HEK293 (cell line): Measurements from ENCODE around the gene GOLGA8S.

ENCODE experiments used
- CTCF ChIA-PET: fragments of 350-600 bp; formaldehyde crosslinking; extraction: SDS; loops from one replicate; lab custom pipeline; 2021; ENCODE audit warnings: antibody characterized with exemption; lab: Yijun Ruan, JAX
- POLR2A ChIA-PET: fragments of 300-600 bp; formaldehyde crosslinking; extraction: SDS; loops from one replicate; lab custom pipeline; 2020; ENCODE audit warnings: antibody characterized with exemption, inconsistent platforms; lab: Yijun Ruan, JAX
- H3K27ac ChIP-seq: fragments of 200-500 bp; sonication (Bioruptor generic); 2 replicates; pipeline ENCODE4 v1.5.1; 2014; ENCODE audit warnings: low read depth, low read length, control low read depth, inconsistent platforms; ENCODE audit errors: extremely low read depth
- H3K36me3 ChIP-seq, 2 experiments: fragments of 200-500 bp in 1 of 2; sonication (Bioruptor generic) in 1 of 2; 1 replicate in 1 of 2; 2 replicates in 1 of 2; pipeline ENCODE4 v1.5.1; 2014 to 2017; ENCODE audit warnings: inconsistent platforms in 2 of 2, low read length in 2 of 2; ENCODE audit not compliant: control insufficient read depth in 2 of 2, insufficient read depth in 1 of 2
- H3K4me1 ChIP-seq: fragments of 200-500 bp; sonication (Bioruptor generic); 2 replicates; pipeline ENCODE4 v1.5.1; 2014; ENCODE audit warnings: mild to moderate bottlenecking, low read length, inconsistent platforms; ENCODE audit not compliant: control insufficient read depth, insufficient read depth
- H3K4me3 ChIP-seq: 2 replicates; pipeline ENCODE4 v1.5.1; 2011; ENCODE audit warnings: low read depth, mild to moderate bottlenecking, control low read depth, low read length, moderate library complexity
- H3K9me3 ChIP-seq: fragments of 200-500 bp; sonication (Bioruptor generic); 2 replicates; pipeline ENCODE4 v1.5.1; 2014; ENCODE audit warnings: low read depth, low read length, inconsistent platforms; ENCODE audit not compliant: control insufficient read depth, insufficient read depth
- GLI4 ChIP-seq: fragments of 450-650 bp; formaldehyde crosslinking; IDR thresholded peaks from 2 replicates; pipeline ENCODE4 v1.5.1; 2016; ENCODE audit warnings: missing biosample characterization, missing genetic modification characterization
- KLF9 ChIP-seq: fragments of 450-650 bp; formaldehyde crosslinking; IDR thresholded peaks from 2 replicates; pipeline ENCODE4 v1.5.1; 2016; ENCODE audit warnings: missing biosample characterization, missing genetic modification characterization, low read depth
- OSR2 ChIP-seq: fragments of 450-650 bp; formaldehyde crosslinking; IDR thresholded peaks from 2 replicates; pipeline ENCODE4 v1.5.1; 2016; ENCODE audit warnings: missing biosample characterization, missing genetic modification characterization
- WT1 ChIP-seq: fragments of 450-650 bp; formaldehyde crosslinking; IDR thresholded peaks from 2 replicates; pipeline ENCODE4 v1.5.1; 2016; ENCODE audit warnings: missing biosample characterization, missing genetic modification characterization
- YY1 ChIP-seq: fragments of 450-650 bp; formaldehyde crosslinking; IDR thresholded peaks from 2 replicates; pipeline ENCODE4 v1.5.1; 2018; ENCODE audit warnings: missing biosample characterization, missing genetic modification characterization
- ZBTB20 ChIP-seq: fragments of 450-650 bp; formaldehyde crosslinking; IDR thresholded peaks from 2 replicates; pipeline ENCODE4 v1.5.1; 2016; ENCODE audit warnings: missing biosample characterization, missing genetic modification characterization
- ZBTB21 ChIP-seq: fragments of 450-650 bp; formaldehyde crosslinking; IDR thresholded peaks from 2 replicates; pipeline ENCODE4 v1.5.1; 2017; ENCODE audit warnings: missing biosample characterization, missing genetic modification characterization
- ZBTB48 ChIP-seq: fragments of 450-650 bp; formaldehyde crosslinking; IDR thresholded peaks from 2 replicates; pipeline ENCODE4 v1.5.1; 2016; ENCODE audit warnings: missing biosample characterization, missing genetic modification characterization
- ZNF184 ChIP-seq: fragments of 450-650 bp; IDR thresholded peaks from 2 replicates; pipeline ENCODE4 v1.5.1; 2018; ENCODE audit warnings: missing biosample characterization, mild to moderate bottlenecking, missing genetic modification characterization
- ZNF529 ChIP-seq: fragments of 450-650 bp; formaldehyde crosslinking; IDR thresholded peaks from 2 replicates; pipeline ENCODE4 v1.5.1; 2017; ENCODE audit warnings: missing genetic modification characterization, missing biosample characterization; ENCODE audit not compliant: insufficient replicate concordance
- ZNF530 ChIP-seq: fragments of 450-650 bp; formaldehyde crosslinking; IDR thresholded peaks from 2 replicates; pipeline ENCODE4 v1.5.1; 2016; ENCODE audit warnings: low read depth, missing biosample characterization, missing genetic modification characterization
- ZNF623 ChIP-seq: fragments of 450-650 bp; formaldehyde crosslinking; IDR thresholded peaks from 2 replicates; pipeline ENCODE4 v1.5.1; 2016; ENCODE audit warnings: missing biosample characterization, missing genetic modification characterization
- ZNF664 ChIP-seq: fragments of 450-650 bp; formaldehyde crosslinking; IDR thresholded peaks from 2 replicates; pipeline ENCODE4 v1.5.1; 2016; ENCODE audit warnings: missing biosample characterization, missing genetic modification characterization
- ZNF707 ChIP-seq: fragments of 450-650 bp; formaldehyde crosslinking; IDR thresholded peaks from 2 replicates; pipeline ENCODE4 v1.5.1; 2016; ENCODE audit warnings: missing biosample characterization, missing genetic modification characterization
- ZNF777 ChIP-seq: fragments of 450-650 bp; formaldehyde crosslinking; IDR thresholded peaks from 2 replicates; pipeline ENCODE4 v1.5.1; 2017; ENCODE audit warnings: missing biosample characterization, missing genetic modification characterization, borderline replicate concordance
- TF ChIP-seq, protein P1 (sequence below): fragments of 450-650 bp; IDR thresholded peaks from 2 replicates; pipeline ENCODE4 v1.5.1; 2018; ENCODE audit warnings: missing biosample characterization, mild to moderate bottlenecking, missing genetic modification characterization
- TF ChIP-seq, protein P2 (sequence below): fragments of 450-650 bp; formaldehyde crosslinking; IDR thresholded peaks from 2 replicates; pipeline ENCODE4 v1.5.1; 2016; ENCODE audit warnings: missing biosample characterization, missing genetic modification characterization
- TF ChIP-seq, protein P3 (sequence below): fragments of 450-650 bp; formaldehyde crosslinking; conservative IDR thresholded peaks from 2 replicates; pipeline ENCODE4 v1.5.1; 2016; ENCODE audit warnings: low read depth, missing biosample characterization, missing genetic modification characterization
- TF ChIP-seq, protein P4 (sequence below): fragments of 450-650 bp; formaldehyde crosslinking; IDR thresholded peaks from 2 replicates; pipeline ENCODE4 v1.5.1; 2016; ENCODE audit warnings: missing biosample characterization, missing genetic modification characterization
- TF ChIP-seq, protein P5 (sequence below): fragments of 450-650 bp; formaldehyde crosslinking; IDR thresholded peaks from 2 replicates; pipeline ENCODE4 v1.5.1; 2016; ENCODE audit warnings: missing biosample characterization, missing genetic modification characterization, borderline replicate concordance
- TF ChIP-seq, protein P6 (sequence below): fragments of 450-650 bp; formaldehyde crosslinking; IDR thresholded peaks from 2 replicates; pipeline ENCODE4 v1.5.1; 2016; ENCODE audit warnings: missing biosample characterization, missing genetic modification characterization

Gene GOLGA8S

DNA sequence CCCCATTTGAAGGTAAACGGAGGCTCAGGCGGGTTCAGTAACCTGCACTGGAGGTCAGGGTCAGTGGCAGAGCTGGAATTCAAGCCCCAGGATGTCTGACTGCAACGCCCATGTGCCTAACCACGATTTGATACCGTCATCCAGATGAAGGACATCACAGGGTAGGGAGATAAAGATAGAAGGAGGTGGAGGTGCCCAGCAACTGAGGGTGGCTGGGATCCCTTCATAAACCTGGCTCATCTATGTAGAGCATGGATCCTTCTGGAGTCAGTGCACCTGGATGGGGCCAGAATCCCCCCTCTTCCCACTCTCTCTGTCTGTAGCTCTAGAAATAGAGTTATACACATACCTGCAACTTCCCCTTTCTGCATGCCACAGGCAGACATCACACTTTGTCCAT, 41.3 kb downstream of the GOLGA8S start (continued):
- TF ChIP-seq, protein P1, sequence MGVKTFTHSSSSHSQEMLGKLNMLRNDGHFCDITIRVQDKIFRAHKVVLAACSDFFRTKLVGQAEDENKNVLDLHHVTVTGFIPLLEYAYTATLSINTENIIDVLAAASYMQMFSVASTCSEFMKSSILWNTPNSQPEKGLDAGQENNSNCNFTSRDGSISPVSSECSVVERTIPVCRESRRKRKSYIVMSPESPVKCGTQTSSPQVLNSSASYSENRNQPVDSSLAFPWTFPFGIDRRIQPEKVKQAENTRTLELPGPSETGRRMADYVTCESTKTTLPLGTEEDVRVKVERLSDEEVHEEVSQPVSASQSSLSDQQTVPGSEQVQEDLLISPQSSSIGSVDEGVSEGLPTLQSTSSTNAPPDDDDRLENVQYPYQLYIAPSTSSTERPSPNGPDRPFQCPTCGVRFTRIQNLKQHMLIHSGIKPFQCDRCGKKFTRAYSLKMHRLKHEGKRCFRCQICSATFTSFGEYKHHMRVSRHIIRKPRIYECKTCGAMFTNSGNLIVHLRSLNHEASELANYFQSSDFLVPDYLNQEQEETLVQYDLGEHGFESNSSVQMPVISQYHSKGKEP (tag by site-specific recombination): no peak
- TF ChIP-seq, protein P2, sequence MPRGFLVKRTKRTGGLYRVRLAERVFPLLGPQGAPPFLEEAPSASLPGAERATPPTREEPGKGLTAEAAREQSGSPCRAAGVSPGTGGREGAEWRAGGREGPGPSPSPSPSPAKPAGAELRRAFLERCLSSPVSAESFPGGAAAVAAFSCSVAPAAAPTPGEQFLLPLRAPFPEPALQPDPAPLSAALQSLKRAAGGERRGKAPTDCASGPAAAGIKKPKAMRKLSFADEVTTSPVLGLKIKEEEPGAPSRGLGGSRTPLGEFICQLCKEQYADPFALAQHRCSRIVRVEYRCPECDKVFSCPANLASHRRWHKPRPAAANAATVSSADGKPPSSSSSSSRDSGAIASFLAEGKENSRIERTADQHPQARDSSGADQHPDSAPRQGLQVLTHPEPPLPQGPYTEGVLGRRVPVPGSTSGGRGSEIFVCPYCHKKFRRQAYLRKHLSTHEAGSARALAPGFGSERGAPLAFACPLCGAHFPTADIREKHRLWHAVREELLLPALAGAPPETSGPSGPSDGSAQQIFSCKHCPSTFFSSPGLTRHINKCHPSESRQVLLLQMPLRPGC (tag by site-specific recombination): no peak
- no peak for TF ChIP-seq WT1 (tag by site-specific recombination)

DNA sequence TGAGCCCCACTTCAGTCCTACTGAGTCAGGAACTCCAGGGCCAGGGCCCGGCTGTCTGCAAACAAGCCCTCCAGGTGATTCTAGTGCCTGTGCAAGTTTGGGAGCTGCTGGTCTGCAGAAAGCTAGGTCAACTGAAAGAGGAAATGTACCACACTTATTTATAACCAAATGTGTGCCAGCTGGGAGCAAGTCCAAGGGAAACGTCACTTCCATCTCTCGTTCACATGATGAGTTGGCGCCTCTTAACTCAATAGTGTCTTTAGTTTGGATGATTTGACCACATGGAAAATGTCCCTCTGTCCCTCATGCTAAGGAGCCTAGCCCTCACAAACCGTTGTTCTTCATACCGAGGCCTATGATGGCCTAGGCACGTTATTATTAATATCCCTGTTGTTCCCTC, 43.2 kb downstream of the GOLGA8S start:
- no peaks in the 10 kb centered on the region for H3K4me1 ChIP-seq
- H3K4me3 ChIP-seq: no peak overlapping the region
- CTCF ChIA-PET: no interaction called here
- H3K27ac ChIP-seq: no peak overlapping the region
- H3K36me3 ChIP-seq: no peaks in the 10 kb centered on the region
- POLR2A ChIA-PET: no interaction called here
- no peaks in the 10 kb centered on the region for H3K9me3 ChIP-seq
- TF ChIP-seq ZNF623 (no peak), ZBTB20 (tag by site-specific recombination) (no peak), ZNF530 (tag by site-specific recombination) (no peak), ZNF664 (tag by site-specific recombination) (no peak), KLF9 (no peak), ZNF529 (no peak), ZNF184 (tag by site-specific recombination) (no peak), ZNF777 (no peak), GLI4 (tag by site-specific recombination) (no peak), ZBTB21 (tag by site-specific recombination) (no peak), YY1 (no peak), ZBTB48 (tag by site-specific recombination) (no peak), OSR2 (tag by site-specific recombination) (no peak), ZNF707 (tag by site-specific recombination) (no peak)
- TF ChIP-seq, protein P3, sequence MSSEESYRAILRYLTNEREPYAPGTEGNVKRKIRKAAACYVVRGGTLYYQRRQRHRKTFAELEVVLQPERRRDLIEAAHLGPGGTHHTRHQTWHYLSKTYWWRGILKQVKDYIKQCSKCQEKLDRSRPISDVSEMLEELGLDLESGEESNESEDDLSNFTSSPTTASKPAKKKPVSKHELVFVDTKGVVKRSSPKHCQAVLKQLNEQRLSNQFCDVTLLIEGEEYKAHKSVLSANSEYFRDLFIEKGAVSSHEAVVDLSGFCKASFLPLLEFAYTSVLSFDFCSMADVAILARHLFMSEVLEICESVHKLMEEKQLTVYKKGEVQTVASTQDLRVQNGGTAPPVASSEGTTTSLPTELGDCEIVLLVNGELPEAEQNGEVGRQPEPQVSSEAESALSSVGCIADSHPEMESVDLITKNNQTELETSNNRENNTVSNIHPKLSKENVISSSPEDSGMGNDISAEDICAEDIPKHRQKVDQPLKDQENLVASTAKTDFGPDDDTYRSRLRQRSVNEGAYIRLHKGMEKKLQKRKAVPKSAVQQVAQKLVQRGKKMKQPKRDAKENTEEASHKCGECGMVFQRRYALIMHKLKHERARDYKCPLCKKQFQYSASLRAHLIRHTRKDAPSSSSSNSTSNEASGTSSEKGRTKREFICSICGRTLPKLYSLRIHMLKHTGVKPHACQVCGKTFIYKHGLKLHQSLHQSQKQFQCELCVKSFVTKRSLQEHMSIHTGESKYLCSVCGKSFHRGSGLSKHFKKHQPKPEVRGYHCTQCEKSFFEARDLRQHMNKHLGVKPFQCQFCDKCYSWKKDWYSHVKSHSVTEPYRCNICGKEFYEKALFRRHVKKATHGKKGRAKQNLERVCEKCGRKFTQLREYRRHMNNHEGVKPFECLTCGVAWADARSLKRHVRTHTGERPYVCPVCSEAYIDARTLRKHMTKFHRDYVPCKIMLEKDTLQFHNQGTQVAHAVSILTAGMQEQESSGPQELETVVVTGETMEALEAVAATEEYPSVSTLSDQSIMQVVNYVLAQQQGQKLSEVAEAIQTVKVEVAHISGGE: no peak
- TF ChIP-seq, protein P4, sequence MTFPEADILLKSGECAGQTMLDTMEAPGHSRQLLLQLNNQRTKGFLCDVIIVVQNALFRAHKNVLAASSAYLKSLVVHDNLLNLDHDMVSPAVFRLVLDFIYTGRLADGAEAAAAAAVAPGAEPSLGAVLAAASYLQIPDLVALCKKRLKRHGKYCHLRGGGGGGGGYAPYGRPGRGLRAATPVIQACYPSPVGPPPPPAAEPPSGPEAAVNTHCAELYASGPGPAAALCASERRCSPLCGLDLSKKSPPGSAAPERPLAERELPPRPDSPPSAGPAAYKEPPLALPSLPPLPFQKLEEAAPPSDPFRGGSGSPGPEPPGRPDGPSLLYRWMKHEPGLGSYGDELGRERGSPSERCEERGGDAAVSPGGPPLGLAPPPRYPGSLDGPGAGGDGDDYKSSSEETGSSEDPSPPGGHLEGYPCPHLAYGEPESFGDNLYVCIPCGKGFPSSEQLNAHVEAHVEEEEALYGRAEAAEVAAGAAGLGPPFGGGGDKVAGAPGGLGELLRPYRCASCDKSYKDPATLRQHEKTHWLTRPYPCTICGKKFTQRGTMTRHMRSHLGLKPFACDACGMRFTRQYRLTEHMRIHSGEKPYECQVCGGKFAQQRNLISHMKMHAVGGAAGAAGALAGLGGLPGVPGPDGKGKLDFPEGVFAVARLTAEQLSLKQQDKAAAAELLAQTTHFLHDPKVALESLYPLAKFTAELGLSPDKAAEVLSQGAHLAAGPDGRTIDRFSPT (tag by site-specific recombination): no peak
- TF ChIP-seq, protein P5, sequence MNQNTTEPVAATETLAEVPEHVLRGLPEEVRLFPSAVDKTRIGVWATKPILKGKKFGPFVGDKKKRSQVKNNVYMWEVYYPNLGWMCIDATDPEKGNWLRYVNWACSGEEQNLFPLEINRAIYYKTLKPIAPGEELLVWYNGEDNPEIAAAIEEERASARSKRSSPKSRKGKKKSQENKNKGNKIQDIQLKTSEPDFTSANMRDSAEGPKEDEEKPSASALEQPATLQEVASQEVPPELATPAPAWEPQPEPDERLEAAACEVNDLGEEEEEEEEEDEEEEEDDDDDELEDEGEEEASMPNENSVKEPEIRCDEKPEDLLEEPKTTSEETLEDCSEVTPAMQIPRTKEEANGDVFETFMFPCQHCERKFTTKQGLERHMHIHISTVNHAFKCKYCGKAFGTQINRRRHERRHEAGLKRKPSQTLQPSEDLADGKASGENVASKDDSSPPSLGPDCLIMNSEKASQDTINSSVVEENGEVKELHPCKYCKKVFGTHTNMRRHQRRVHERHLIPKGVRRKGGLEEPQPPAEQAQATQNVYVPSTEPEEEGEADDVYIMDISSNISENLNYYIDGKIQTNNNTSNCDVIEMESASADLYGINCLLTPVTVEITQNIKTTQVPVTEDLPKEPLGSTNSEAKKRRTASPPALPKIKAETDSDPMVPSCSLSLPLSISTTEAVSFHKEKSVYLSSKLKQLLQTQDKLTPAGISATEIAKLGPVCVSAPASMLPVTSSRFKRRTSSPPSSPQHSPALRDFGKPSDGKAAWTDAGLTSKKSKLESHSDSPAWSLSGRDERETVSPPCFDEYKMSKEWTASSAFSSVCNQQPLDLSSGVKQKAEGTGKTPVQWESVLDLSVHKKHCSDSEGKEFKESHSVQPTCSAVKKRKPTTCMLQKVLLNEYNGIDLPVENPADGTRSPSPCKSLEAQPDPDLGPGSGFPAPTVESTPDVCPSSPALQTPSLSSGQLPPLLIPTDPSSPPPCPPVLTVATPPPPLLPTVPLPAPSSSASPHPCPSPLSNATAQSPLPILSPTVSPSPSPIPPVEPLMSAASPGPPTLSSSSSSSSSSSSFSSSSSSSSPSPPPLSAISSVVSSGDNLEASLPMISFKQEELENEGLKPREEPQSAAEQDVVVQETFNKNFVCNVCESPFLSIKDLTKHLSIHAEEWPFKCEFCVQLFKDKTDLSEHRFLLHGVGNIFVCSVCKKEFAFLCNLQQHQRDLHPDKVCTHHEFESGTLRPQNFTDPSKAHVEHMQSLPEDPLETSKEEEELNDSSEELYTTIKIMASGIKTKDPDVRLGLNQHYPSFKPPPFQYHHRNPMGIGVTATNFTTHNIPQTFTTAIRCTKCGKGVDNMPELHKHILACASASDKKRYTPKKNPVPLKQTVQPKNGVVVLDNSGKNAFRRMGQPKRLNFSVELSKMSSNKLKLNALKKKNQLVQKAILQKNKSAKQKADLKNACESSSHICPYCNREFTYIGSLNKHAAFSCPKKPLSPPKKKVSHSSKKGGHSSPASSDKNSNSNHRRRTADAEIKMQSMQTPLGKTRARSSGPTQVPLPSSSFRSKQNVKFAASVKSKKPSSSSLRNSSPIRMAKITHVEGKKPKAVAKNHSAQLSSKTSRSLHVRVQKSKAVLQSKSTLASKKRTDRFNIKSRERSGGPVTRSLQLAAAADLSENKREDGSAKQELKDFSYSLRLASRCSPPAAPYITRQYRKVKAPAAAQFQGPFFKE: no peak
- TF ChIP-seq, protein P6, sequence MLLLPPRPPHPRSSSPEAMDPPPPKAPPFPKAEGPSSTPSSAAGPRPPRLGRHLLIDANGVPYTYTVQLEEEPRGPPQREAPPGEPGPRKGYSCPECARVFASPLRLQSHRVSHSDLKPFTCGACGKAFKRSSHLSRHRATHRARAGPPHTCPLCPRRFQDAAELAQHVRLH (tag by site-specific recombination): no peak
